Measurements from ENCODE around the gene RHBDL1. TPM values are rescaled to one million over a fixed set of nuclear protein-coding genes. Genes with fewer than 3 reads are reported as not detected.

RHBDL1 gene
- total and polyA plus RNA-seq, 2 of the 8 experiments (the other 6 are each of a cell fraction or from before 2014, with no cell fraction given): 4.0 to 8.1 TPM

- TF ChIP-seq KDM1A (IDR thresholded peaks at IDR 0.05; ENCODE audit: borderline replicate concordance, low read length): 0 out of 2 replicates have a peak, but pooled peaks have one; percentile 24
Observed at GRCh38 chr16:674968-675883, at the start of gene RHBDL1 (continued).
